ENCODE data around the gene KCNMA1.

DNA sequence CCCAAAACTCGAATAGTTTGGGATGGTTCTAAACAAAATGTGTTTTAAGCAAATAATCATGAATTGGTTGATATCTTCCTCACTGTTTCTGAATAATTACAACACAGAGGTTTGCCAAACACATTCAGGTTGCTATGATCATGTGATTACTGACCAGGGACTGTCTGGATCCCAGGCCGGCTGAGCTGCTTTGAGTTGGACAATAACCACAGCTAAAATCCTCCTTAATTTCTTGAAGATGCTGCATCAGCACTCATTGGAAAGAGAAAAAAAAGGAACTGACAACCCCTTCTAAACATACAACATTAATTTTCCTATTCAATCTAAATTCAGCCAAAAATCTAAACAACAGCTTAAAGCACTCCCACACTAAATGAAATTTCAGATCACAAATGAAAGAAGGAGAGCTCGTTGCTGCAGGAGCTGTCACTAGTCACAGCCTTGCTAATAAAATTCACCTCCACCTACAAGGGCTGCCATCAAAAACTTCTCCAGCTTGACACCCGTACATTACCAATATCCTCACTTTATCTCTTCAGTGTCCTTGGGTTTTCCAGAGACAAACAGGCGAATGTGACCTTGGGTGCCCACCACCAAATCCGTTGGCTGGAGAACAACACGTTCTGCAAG lies 560.2 kb downstream of the KCNMA1 start:
- TF ChIP-seq, protein P1, sequence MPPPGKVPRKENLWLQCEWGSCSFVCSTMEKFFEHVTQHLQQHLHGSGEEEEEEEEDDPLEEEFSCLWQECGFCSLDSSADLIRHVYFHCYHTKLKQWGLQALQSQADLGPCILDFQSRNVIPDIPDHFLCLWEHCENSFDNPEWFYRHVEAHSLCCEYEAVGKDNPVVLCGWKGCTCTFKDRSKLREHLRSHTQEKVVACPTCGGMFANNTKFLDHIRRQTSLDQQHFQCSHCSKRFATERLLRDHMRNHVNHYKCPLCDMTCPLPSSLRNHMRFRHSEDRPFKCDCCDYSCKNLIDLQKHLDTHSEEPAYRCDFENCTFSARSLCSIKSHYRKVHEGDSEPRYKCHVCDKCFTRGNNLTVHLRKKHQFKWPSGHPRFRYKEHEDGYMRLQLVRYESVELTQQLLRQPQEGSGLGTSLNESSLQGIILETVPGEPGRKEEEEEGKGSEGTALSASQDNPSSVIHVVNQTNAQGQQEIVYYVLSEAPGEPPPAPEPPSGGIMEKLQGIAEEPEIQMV (tag; conservative IDR thresholded peaks at IDR 0.05; ENCODE audit: low read depth), result no peak
- no peak for TF ChIP-seq PTTG1 (tag; IDR thresholded peaks at IDR 0.05; ENCODE audit: low read depth)
